NCI-H510A (cell line): ENCODE data around the gene COL6A3.
"Not testable (repeated sequence)": the region's sequence is repeated elsewhere in the genome, so short reads cannot be mapped to it uniquely, and the experiment has no call there.

Experiments
- DNase-seq: peaks from one replicate; lab custom pipeline; 2025; lab: John Stamatoyannopoulos, UW

COL6A3 gene

DNA sequence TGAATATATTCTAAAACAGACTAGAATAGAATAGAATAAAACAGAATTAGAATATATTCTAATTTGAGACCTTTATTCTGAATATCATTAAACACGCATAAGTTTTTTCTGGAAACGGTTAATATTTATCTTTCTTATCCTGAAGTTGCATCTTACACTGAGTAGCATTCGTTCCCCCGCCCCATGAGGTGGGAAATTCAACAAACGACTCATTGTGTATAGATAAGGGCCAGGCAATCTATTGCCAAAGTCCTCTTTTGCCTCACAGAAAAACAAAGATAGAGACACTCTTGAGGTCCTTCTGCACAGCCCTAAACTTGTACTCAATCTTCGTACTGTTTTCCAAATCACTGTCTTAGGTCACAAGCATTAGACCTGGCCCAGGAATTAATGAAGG lies 98.1 kb downstream of the COL6A3 start:
- no peak for DNase-seq

DNA sequence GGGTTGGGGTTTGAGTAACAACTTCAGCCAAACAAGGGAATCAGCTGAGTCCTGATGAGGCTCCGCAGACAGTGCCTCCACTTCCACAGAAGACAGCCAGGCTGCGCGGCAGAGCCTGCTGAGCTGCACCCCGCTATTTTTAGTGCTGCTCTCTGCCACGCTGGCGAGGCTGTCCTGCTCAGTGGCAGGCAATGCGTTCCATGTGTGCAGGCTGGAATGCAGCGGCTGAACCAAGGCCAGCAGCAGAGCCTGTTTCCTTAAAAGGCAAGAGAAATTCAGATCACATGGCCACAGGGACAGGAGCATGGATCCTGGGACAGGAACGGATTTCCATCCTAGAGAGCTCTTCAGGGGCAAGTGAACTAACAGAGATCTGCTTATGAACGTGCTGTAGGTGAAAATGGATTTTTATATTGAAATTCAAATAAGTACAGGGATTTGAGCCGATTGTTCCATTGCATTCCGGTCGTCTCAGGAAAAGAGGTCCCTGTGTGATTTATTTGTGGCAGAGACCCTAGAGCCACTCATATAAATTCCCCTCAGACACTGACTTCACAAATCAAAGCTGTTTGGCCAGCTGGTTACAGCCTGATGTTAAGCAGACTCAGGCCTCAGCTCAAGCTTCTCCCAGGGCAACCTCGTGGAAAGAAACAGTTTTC lies 98.7 kb downstream of the COL6A3 start:
- no peak for DNase-seq

DNA sequence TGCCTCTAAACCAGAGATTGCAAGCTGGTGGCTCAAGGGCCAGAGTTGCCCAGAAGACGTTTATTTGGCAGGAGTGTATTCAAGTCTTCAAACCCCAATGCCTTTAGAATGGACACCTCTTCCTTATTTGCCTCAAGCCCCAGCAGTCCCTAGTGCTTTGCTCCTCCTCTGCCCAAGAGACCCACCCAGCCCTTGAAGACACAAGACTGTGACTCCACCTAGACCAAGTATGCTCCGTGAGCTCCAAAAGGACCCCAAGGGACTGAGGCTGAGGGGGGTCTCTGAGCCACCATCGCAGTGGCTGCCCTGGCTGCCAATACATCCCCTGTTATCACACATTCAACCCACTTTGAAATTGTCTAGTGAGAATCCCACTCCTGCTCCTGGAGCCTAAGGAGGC lies 99.3 kb downstream of the COL6A3 start:
- no peak for DNase-seq

DNA sequence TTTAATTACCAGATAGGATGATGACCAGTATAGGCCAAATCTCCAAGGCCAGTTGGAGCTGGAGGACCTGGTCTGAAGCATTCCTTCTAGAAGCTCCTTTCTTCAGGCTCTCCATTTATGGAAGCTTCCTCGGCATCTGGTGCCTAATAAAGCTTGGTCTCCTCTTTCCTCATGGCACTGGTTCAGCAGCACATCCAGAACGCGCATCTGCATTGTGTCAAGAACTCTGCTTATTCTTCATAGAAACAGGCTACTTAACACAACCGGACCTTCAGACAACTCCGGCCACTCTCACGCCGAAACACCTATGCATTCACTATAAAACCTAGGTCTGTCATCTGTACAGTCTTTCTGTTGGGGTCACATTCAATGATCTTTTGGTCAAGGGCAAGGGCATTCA lies 99.8 kb downstream of the COL6A3 start:
- DNase-seq = no peak

DNA sequence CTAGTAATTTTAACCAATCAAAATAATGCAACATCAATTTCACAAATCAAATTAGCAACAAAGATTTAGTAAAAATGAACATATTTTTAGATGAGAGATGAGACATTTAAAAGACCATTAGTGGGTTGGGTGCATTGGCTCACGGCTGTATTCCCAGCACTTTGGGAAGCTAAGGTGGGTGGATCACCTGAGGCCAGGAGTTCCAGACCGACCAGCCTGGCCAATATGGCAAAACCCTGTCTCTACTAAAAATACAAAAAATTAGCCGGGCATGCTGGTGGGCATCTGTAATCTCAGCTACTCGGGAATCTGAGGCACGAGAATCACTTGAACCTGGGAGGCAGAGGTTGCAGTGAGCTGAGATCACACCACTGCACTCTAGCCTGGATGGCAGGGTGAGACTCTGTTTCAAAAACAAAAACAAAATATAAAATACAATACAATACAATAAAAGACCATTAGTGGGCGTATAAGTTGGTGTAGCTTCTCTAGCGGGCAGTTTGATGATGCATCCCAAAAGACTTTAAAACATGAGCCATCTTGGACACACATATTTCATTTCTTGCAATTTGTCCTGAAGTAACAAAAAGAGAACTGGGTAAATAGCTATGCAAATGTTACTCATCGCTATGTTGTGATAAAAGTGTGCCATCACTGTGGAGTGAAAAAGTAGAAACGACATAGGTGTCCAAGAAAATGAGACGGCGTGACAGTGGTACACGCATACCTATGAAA lies 101.8 kb downstream of the COL6A3 start:
- DNase-seq = no peak

DNA sequence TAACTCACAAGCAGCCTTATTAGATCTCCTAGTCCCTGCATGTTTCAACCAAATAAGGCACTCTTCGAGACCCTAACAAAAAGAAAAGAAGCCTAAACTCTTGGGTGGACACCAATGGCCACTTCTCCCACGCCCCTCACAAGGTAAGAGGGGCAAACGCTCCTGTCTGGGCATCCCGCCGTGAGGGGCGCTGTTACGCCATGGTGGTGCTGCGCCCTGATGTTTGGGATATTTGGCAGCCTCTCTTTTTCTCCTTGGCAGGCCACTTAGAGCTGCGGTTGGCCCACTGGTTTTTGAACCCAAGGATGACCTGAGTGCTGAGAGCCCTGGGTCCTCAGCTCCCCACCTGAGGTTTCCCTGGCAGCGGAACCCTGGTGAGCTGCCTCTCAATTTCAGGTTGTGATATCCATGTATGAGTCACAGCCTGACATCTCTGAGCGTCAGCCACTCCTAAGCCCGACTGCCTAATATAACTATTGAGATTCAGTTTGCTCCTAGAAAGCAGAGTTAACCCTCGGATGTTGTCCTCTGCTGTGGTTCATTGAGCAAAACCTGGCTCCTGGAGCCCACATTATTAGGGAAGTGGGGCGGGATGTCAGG lies 103.3 kb downstream of the COL6A3 start:
- DNase-seq = no peak

DNA sequence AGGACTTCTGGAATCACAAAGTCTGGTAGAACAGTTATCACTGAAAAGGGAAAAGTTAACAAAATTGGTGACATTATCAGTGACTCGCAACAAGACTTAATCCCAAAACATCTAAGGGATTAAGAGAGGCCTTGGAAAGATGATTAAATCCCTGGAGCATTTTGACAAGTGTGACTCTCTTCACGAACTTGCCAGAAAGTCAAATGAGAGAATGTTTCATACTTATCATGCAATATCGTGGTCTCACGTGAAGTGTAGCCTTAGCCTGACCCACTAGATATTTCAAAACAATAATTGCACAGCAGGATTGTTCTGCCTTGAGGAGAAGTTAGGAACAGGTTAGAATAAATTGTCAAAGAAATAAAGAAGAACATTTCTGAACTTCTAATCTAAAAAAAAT lies 104.5 kb downstream of the COL6A3 start:
- DNase-seq = no peak

DNA sequence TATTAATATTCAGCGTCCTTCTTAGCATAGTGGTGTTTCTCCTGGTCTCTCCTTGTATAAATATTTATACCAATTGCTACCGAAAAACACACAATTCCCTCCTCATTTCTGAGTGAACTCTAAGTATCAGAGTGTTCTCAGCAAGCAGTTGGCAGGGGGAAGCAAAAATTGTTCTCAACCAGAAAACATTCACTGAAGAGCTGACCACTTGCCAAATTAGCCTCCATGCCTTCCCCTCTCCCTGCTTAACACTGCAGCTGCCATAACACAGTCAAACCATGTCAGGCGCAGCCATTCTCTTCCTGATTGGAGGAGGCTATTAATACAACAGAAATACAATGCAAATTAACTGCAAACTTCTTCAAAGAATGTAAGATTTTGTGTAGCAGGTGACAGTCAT lies 105.0 kb downstream of the COL6A3 start:
- DNase-seq = no peak

DNA sequence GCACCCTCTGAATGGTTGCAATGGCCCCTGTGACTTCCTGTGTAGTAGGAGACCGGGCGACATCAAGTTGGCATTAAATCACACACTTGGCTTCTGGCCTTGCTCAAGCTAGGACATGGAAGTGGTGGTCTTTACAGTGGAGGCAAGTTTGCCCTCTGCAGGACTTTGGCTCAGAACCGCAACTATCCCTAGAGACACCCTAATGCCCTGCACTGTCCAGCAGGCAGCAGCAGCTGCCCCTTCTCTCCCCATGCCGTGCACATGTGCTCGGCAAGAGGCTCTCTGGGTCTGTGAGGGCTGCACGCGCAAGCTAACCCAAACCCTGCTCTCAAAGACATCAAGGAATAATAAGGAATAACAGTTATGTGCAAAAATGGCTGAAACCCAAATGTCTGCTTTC lies 106.5 kb downstream of the COL6A3 start:
- no peak for DNase-seq

DNA sequence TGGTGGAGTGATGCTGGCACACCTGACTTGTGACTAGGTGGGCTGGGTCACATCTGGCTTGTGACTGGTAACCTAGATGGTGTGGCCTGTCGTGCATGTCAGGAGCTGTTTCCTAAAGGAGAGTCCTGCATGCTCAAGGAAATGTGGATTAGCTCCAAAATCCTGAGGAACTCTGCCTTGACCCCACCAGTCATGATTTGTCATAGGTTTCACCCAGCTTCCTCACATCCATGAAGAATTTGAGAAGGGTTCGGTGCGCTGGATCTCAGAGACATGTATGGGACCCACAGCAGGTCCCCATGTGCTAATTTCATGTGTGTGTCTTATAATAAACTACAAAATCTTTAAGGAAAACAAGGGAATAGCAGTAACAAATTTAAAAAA lies 107.2 kb downstream of the COL6A3 start:
- DNase-seq = no peak

DNA sequence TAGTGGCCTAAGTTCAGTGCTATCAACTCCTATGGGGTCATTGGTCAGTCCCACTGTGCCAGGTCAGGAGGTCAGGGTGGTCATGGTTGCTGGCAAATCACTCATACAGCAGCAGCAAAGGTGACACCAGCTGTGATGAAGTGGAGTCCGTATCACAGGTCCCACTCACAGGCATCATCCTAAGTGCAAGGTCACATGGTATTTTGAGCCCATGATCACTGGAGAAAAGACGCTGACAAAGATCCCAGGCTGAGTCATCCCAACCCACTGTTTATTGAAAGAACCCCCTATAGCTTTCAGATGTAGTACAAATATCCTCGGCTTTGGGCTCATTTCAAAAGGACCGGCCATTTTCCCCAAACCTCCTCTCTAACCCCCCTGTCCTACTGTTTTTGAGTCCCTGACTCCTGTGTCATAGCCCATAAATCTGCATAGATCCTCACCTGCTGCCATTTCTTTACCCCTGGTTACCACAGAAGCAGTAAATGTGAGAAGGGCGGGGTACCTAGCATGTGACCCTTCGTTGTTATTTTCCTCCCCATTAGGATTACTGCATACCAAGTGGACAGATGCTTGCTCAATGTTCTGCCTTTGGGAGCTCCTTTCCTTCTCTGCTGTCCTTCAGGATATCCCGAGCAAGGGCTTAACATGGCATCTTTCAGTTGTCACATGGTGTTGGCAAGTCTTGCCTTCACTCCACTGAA lies 107.7 kb downstream of the COL6A3 start:
- no peak for DNase-seq

DNA sequence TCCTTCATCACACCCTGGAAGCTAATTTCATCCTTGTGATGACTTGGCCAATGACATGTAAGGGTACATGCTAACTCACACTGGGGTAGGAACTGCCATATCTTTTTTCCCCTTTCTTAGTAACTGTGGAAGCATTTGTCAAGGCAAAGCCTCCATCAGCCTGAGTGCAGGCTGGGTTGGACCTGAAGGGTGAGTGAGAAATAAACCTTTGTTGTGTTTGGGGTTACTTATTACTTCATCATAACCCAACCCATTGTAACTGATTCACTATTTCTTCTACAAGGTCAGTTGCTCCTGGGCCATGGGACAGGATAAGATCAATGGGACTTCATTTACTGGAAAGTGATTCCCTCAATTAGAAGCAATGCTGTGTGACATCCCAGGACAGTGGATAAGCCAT lies 108.4 kb downstream of the COL6A3 start:
- DNase-seq = no peak

DNA sequence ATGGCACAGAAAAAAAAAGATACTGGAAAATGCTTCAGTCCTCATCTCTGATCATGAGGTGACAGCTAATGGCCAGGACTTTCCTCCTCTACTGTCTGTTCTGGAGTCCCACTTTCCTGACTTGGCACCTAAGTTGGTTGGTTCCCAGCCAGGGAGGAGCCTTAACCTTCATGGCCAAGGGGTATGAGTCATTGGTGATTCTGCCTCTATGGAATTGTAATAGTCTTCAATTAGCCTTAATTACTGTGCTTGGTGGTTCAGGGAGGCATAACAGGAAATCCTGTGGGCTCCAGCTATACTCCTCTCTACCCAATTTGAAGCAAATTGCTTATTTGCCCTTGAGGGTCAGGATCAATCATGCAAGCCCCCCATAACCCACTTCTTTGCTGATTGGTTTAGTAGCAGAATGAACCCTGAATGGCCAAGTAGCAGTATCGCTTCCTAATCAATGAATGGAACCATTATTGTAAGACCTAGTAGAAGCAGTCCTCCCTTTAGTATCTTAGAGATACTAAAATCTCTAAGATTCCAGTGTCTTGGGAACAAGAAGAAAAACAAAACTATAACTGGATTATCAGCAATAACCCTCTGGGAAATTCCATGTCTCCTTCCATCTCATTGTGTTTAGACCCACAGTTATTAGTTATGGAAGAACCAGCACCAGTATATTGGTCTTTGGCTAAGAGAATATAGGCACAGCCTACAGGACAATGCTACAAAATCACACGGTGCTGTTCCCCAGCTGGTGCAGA lies 109.0 kb downstream of the COL6A3 start:
- DNase-seq = no peak

DNA sequence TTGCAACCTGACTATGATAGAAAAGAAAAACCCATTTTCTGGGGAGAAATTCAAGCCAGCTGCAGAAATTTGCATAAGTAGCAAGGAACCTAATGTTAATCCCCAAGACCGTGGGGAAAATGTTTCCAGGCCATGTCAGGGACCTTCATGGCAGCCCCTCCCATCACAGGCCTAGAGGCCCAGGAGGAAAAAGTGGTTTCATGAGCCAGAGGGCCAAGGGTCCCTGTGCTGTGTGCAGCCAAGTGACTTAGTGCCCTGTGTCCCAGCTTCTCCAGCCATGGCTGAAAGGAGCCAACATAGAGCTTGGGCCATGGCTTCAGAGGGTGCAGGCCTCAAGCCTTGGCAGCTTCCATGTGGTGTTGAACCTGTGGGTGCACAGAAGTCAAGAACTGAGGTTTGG lies 110.7 kb downstream of the COL6A3 start:
- DNase-seq = not testable (repeated sequence)

DNA sequence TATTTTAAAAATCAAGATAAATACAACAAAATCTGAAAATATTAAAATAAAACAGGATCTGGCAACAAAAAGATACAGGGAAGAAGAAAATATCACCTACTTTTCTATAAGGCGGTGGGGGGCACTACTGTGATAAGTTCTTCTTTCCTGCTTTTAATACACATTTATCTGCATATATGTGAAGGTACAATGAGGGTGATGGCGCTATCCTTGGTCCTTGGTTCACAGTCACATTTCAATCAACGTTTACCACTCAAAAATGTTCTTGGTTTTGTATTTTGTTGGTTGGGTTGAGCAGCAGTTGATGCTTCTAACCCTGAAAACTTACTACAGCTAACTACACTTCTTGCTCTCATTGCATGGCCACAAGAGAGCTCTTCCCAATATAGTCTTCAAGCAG lies 112.4 kb downstream of the COL6A3 start:
- DNase-seq = no peak

DNA sequence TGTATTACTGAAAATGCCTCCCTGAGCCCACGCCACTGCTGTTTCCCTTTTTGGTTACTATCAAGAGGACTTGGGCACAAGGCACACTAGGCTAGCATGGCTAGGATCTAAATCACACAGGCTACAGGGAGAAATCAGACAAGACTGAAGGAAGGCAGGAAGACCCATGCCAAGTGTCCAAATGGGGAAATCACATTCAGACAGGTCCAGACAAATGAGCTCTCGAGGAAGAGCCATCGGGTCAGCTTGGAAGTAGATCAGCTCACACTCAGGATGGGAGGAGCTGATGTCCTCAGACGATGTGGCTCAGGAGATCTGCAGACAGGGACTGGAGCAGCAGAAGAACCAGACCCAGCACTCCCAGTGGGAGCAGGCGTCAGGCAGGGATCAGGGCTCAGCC lies 113.2 kb downstream of the COL6A3 start:
- no peak for DNase-seq

DNA sequence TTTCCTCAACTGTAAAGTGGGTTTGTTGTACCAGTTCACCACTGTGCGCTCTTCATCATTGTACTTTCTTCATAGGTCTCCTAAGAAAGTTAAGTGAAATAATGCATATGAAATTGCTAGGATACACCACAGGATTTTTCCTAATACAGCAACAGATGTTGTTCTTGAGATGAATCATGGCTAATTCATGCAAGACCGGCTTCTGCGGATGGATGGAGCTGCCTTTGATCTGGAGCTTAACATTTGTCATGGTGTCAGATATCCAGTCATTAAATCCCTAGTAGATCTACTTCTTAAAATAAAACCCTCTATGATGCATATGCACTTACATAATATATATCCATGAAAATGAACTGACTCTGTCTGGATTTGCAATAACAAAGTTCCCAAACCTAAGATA lies 114.1 kb downstream of the COL6A3 start:
- DNase-seq = peak; percentile 10

DNA sequence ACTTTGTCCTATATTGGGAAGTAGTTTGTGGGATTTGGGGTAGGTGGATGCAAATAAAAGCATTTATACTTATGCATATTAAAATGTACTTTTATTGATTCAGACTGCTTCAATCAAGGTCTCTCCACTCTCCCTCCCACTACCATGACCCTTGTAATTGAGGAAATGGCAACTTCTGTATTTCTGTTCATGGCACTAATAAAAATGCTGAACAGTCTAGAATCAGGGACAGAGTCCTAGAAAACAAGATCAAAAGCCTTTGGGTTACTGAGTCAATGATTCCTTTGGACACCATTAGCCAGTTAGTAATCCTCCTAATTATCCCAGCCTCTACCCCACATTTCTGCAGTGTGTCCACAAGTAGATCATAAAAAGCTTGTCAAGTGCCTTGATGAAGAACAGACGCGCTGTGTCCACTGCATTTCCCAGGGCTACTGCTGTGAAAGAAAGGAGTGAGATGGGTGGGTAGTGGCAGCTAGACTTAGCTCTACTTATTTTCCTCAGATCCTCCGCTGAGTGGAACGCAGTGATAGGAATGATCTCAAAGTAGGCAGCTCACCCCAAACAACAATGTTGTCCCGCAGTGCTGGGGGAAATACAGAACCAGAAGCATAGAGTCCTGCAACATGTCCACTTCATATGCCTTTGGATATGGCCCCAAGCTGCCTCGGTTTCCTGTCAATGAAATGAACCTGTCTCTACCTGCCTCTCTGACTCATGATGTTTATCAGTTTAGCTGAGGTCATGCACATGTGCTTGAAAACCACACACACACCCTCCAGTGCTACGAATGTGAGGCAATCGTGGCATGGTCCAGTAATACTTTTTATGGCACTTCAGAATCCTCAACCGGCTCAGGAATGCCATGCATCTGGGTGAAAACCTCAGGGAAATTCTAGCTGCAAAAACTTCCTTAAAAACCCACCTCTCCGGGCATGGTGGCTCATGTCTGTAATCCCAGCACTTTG lies 115.5 kb downstream of the COL6A3 start:
- peak; percentile 80 for DNase-seq

DNA sequence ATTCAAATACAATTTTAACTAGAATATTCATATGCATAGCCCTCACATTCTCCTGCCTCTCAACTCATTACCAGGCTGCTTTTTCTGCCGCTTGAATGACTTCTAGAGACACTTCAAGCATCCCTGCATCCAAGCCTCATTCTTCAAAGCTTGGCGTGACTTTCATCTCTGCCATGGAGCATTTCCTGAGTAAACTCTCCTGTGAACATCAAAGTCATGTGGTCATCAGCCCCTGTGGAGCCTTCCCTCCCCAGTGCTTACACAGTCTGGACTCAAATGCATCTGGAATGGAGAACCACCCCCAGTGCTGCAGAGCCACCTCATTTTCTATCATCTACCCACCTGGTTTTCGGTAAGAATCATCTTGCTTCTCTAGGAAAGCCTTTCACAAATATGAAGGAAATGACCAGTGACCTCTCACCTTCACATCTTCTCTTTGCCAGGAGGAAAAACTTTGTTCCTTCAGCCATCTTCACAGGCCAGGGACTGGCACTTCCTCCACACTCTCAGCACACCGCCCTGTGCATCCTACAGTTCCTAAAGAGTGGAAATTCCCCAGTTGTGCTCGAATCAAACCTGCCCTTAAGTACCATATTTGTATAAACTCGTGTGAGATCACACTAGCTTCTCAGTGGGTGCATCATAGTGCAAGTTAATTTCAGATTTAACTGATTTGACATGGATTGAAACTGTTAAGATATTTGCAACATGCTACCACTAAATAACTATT lies 116.4 kb downstream of the COL6A3 start:
- DNase-seq = peak; percentile 83

DNA sequence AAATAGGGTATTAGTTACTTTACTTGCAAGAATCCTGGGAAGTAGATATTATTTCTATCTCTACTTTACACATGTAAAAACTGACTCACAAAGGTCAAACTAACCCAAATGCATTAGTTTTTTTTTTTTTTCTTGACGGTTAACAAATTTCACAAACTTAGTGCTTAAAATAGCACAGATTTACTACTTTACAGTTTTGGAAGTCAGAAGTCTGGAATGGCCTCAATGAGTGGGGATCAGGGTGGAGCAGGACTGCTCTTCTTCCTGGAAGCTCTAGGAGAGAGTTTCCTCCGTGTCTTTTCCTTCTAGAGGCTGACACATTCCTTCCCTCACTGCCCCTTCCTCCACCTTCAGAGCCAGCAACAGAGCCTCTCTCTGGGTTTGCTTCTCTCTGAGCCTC lies 117.2 kb downstream of the COL6A3 start:
- no peak for DNase-seq
